ENCODE data around the gene RPUSD4. TPM values are rescaled to one million over a fixed set of nuclear protein-coding genes. Genes with fewer than 3 reads are reported as not detected.

Gene RPUSD4
- total RNA-seq: 42.9 and 45.6 TPM in 2 replicates

GRCh38 chr11:126211236-126212088 lies at the start of gene RPUSD4, which contains the start of gene FAM118B:
Gene RPUSD4, minus strand, starts transcription at chr11:126211650. Its CDS starts 12 bp downstream, at chr11:126211638.
Gene FAM118B, plus strand, starts transcription at chr11:126211782. Its CDS starts 23,220 bp downstream, at chr11:126235002.

Small RNA genes lying within 50 kb of the gene (small RNA-seq; reads per million reads assigned to genes)
- gene AP001893.2: not detected
- not detected for gene RN7SL351P
- not detected for gene RNU4-86P

Other genes with a start within 250 kb of the RPUSD4 start
- gene CDON, start 148.8 kb downstream of the RPUSD4 start, total RNA-seq: 3.6 TPM in 2 replicates
- gene FAM118B, start 132 bp upstream of the RPUSD4 start, total RNA-seq: 37.3 and 41.6 TPM in 2 replicates
- 104 and 107 TPM in 2 replicates for gene SRPRA, start 57.2 kb upstream of the RPUSD4 start, total RNA-seq
- 15.2 and 20.9 TPM in 2 replicates for gene FOXRED1, start 57.5 kb upstream of the RPUSD4 start, total RNA-seq
- gene TIRAP, start 71.4 kb upstream of the RPUSD4 start, total RNA-seq: 6.1 and 6.4 TPM in 2 replicates
- 15.2 and 18.9 TPM in 2 replicates for gene DCPS, start 92.4 kb upstream of the RPUSD4 start, total RNA-seq
- gene ST3GAL4, start 144.0 kb upstream of the RPUSD4 start, total RNA-seq: 15.4 and 19.1 TPM in 2 replicates